GM21367 (cell line): ENCODE data around the gene PCDHGA3.
"Not testable (repeated sequence)": the region's sequence is repeated elsewhere in the genome, so short reads cannot be mapped to it uniquely, and the experiment has no call there.

Source experiments
- ATAC-seq: cut with Tn5 transposase; IDR thresholded peaks from one replicate; pipeline ENCODE4 v1.9.1; 2021; ENCODE audit not compliant: unreplicated experiment

The PCDHGA3 gene

GRCh38 chr5:141343242-141343952 is at the start of gene PCDHGA3:
TSS of gene PCDHGA3 (plus strand) at chr5:141343829. CDS start at chr5:141344034, 205 bp downstream.
- ATAC-seq, result no peak

- no peak for ATAC-seq
These were observed 45.3 kb upstream of the PCDHGA3 start for GRCh38 chr5:141298376-141298775.

GRCh38 chr5:141303756-141304155 is 39.9 kb upstream of the PCDHGA3 start, which contains the start of gene SLC25A2:
TSS of gene SLC25A2 (minus strand) at chr5:141304049. CDS start at chr5:141303865, 184 bp downstream.
- ATAC-seq, result no peak

DNA sequence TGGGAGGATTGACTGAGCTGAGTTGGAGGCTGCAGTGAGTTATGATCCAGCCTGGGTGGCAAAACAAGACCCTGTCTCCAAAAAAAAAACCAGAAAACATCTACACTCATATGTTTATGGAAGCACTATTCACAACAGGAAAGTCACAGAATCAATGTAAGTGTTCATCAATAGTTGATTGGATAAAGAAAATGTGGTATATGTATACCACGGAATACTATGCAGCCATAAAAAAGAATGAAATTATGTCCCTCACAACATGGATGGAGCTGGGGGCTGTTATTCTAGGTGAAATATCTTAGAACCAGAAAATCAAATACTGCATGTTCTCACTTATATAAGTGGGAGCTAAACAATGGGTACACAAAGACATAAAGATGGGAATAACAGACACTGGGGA is 37.0 kb upstream of the PCDHGA3 start:
- no peak for ATAC-seq

DNA sequence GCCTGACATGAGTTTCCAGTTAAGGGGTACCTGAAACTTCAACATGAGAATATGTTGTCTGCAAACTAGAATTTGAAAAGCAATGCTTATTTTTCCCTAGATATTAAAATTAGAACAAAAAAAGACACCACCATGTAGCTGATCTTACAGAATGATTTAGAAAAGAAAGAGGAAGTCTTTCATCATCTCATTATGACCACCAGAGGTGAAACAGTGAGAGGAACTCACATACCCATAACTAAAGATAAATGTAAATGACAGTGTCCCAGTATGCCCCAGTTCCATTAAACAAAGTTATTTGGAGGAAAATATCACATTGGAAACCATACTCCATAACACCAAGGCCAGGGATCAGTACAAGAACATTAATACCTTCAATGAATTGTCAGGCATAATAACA is 29.9 kb upstream of the PCDHGA3 start:
- ATAC-seq, result no peak

- not testable (repeated sequence) for ATAC-seq
These were observed 26.7 kb upstream of the PCDHGA3 start for GRCh38 chr5:141316963-141317362.

- ATAC-seq, result no peak
These were observed 24.4 kb upstream of the PCDHGA3 start for GRCh38 chr5:141319202-141319601.

GRCh38 chr5:141319699-141320098 is 23.9 kb upstream of the PCDHGA3 start:
- ATAC-seq, result no peak

GRCh38 chr5:141320225-141321169 is 23.1 kb upstream of the PCDHGA3 start, which contains the start of gene TAF7:
TSS of gene TAF7 (minus strand) at chr5:141320784. CDS start at chr5:141320044, 740 bp downstream.
- peak; percentile 90 for ATAC-seq

GRCh38 chr5:141322261-141322660 is 21.4 kb upstream of the PCDHGA3 start:
- no peak for ATAC-seq

GRCh38 chr5:141326088-141326854 is 17.4 kb upstream of the PCDHGA3 start:
- ATAC-seq, result peak; percentile 65

DNA sequence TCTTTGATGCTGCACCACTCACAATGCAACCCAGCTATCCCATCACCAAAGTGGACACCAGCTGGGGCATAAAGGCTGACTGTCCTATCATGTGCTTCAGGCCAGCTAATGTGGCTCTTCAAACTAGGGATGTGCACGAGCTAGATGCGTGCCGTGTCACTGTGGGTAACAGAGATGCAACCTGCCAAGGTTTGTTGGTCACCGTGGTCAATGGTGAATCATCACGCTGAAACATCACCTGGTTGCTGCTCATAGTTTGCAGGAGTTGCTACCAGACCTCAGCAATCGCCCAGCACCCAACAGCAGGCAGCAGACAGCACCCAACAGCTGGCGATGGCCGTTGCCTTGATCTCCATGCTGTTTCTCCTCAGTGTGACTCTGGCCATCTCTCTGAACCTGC is 15.4 kb upstream of the PCDHGA3 start:
- no peak for ATAC-seq

DNA sequence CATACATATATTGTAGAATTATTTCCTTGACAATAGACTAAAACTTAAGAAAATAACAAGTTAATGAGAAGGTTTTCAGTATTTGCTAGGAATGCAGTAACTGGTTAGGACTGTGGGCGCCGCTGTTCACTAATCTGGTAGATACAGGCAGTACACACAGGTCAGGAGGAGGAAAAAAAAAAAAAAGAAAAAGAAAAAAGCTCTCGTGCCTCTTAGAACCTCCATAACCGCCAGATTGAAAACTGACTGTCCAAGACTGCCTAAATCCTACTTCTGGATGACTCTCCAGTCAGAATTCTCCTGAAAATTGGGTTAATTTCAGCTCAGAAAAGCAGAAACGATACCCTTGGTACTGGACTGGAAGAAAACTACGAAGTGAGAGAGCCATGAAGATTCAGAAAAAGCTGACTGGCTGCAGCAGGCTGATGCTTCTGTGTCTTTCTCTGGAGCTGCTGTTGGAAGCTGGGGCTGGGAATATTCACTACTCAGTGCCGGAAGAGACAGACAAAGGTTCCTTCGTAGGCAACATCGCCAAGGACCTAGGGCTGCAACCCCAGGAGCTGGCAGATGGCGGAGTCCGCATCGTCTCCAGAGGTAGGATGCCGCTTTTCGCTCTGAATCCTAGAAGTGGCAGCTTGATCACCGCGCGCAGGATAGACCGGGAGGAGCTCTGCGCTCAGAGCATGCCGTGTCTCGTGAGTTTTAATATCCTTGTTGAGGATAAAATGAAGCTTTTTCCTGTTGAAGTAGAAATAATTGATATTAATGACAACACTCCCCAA is 13.1 kb upstream of the PCDHGA3 start, which contains the start of gene PCDHGA1:
Gene PCDHGA1 (plus strand): TSS at position 216 of the 782 bp plus-strand sequence.
- ATAC-seq, result no peak

DNA sequence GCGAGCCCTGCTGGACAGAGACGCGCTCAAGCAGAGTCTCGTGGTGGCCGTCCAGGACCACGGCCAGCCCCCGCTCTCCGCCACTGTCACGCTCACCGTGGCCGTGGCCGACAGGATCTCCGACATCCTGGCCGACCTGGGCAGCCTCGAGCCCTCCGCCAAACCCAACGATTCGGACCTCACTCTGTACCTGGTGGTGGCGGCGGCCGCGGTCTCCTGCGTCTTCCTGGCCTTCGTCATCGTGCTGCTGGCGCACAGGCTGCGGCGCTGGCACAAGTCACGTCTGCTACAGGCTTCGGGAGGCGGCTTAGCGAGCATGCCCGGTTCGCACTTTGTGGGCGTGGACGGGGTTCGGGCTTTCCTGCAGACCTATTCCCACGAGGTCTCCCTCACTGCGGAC is 11.1 kb upstream of the PCDHGA3 start:
- not testable (repeated sequence) for ATAC-seq

DNA sequence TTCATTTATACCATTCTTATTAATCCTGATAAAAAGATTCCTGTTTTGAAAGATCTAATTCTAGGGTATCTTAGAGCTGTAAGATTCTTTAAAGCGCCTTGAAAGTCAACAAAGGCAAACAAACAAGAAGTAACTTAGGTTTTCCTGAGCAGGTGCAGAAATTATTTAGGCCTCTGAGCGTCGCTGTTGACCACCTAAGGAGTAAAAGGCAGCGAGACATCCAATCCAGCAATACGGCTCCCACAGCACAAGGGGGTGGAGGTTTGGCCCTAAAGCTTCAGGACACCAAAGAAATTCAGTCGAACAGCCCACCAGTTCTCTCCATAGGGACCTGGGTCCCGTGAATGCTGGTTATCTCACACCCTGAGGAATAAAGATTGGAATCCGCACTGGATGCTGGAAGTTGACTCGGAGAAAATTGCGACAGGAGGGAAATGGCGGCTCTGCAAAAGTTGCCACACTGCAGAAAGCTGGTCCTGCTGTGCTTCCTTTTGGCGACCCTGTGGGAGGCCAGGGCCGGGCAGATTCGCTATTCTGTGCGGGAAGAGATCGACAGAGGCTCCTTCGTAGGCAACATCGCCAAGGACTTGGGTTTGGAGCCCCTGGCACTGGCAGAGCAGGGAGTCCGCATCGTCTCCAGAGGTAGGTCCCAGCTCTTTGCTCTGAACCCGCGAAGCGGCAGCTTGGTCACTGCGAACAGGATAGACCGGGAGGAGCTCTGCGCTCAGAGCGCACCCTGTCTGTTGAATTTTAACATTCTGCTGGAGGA is 4.9 kb upstream of the PCDHGA3 start, which contains the start of gene PCDHGA2:
Gene PCDHGA2 (plus strand): TSS at position 223 of the 769 bp plus-strand sequence.
- no peak for ATAC-seq

DNA sequence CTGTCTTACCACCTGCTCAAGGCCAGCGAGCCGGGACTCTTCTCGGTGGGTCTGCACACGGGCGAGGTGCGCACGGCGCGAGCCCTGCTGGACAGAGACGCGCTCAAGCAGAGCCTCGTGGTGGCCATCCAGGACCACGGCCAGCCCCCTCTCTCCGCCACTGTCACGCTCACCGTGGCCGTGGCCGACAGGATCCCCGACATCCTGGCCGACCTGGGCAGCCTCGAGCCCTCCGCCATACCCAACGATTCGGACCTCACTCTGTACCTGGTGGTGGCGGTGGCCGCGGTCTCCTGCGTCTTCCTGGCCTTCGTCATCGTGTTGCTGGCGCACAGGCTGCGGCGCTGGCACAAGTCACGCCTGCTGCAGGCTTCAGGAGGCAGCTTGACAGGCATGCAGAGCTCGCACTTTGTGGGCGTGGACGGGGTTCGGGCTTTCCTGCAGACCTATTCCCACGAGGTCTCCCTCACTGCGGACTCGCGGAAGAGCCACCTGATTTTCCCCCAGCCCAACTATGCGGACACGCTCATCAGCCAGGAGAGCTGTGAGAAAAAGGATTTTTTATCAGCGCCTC is 2.8 kb upstream of the PCDHGA3 start:
- not testable (repeated sequence) for ATAC-seq

- no peak for ATAC-seq
These were observed 856 bp upstream of the PCDHGA3 start for GRCh38 chr5:141342773-141343172.

DNA sequence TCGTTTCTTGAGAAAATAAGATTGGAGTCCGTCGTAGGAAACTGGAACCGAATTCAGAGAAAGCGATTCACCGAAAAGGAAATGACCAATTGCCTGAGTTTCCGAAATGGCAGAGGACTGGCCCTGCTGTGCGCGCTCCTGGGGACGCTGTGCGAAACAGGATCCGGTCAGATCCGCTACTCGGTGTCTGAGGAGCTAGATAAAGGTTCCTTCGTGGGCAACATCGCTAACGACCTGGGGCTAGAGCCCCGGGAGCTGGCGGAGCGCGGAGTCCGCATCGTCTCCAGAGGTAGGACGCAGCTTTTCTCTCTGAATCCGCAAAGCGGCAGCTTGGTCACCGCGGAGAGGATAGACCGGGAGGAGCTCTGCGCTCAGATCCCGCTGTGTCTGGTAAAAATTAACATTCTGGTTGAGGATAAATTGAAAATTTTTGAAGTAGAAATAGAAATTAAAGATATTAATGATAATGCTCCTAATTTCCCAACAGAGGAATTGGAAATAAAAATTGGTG is 379 bp downstream of the PCDHGA3 start:
- no peak for ATAC-seq

GRCh38 chr5:141345327-141345726 is 1.7 kb downstream of the PCDHGA3 start:
- no peak for ATAC-seq
